Activated CD4-positive, alpha-beta T cell treated with anti-CD3 and anti-CD28 coated beads, Interleukin-2, Interleukin-4, amounts not matched to agents 100 ng/mL and 50 ng/mL, durations not matched to agents 16 hours and 8 hours (primary cell): Measurements from ENCODE around the gene ADAM19.

Experiments
- DNase-seq: peaks from one replicate; pipeline ENCODE4 v3.0.0-alpha.2; 2020; ENCODE audit warnings: low spot score

The ADAM19 gene

GRCh38 chr5:157516006-157516405, 59.6 kb downstream of the ADAM19 start:
- DNase-seq: no peak

DNA sequence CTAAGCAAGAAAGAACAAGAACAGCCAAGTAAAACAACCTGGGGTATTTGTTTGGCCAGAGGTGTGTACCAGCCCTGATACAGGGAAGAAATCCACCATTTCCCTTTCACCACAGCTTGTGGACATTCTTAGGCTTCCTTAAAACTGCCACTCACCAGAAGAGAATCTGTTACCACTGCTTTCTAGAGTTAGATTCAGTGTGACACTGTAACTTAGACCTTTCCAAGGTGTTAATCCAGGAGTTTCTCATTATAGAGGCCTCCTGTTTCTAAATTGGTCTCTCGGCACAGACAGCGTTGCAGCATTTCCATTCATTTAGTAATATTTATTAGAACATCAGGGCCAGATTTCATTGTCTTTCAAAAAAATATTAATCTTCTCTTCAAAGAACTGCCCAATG, 60.6 kb downstream of the ADAM19 start:
- no peak for DNase-seq

- DNase-seq: no peak
Measured at GRCh38 chr5:157513182-157513581, 62.4 kb downstream of the ADAM19 start.

DNA sequence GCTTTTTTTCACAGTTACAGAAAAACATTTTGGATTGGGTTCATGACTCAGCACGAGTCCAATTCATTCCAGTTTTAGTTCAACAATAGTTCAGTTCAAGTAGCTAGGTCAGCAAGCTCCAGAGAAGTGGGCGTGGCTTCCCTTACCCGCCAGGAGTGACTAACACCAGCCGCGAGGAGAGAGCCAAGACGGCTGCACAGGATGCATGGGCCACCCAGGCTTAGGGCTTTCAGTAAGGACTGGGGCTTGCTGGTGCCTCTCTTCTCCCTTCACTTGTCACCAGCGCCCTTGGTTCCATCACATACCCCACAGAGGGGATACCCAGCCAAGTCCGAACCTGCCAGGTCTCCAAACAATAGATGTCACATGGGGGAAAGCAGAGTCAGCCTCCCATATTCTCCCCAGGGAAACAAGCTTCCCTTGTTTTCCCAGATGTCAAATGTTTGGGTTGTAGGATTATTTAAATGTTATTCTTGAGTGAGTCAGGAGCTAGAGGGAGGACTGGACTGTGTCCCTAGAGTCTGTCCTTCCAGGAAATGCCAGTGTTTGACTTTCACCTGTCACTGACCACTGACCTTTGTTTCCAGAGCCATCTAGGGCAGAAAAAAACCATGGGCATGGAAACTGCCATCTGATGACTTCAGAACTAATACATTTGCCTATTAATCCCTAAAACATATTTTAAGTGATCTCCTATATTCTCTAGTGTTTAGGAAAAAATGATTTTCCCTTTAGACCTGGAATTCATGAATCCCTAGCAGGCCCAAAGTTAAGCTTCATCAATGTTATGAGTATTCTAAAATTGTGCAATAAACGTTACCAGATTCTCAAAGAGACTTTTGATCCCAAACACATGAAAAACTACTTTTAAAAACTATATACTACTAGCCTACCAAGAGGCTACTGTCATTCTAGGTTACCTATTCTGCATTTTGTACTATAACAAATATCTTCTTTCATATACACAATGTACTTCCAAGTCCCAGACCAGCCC, 63.6 kb downstream of the ADAM19 start:
- peak; percentile 63 for DNase-seq

DNA sequence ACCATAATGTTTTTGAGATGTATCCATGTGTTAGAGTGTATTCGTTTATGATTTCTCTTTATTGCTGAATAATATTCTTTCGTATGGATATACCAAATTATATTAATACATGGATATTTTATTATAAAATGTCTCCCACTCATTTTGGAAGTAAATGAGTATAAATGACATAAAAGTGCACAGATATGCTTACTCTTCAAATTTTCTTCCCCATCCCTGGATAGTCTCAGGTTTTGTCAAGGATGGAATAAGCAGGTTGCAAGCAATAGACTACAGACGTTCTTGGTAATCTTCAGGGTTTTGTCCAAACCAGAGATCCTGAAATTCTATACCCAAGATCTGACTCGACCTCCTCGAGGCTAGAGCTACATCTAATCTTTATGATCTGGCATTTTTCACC, 64.9 kb downstream of the ADAM19 start:
- DNase-seq: no peak

DNA sequence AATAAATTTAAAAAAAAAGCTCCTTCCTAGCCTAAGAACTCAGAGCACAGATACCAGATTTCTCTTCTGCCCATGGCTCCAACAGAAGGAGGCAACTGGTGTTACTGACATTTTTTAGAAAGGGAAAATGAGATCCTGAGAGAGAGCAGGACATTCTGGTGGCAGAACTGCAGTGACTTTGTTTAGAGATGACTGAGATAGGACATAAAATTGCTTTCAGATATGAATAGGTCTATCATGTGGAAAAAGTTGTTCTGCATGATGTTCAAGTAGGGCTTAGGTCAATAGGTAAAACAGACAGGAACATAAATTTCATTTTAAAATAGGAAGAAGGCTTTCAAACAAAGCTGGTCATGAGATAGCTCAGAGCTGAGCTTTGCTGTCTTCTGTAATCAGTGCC, 66.0 kb downstream of the ADAM19 start:
- DNase-seq: peak; percentile 10

- DNase-seq: no peak
Measured at GRCh38 chr5:157509093-157509492, 66.5 kb downstream of the ADAM19 start.

GRCh38 chr5:157506981-157507780, 68.4 kb downstream of the ADAM19 start:
- DNase-seq: no peak

- DNase-seq: no peak
Measured at GRCh38 chr5:157506066-157506590, 69.4 kb downstream of the ADAM19 start.

GRCh38 chr5:157505496-157505895, 70.1 kb downstream of the ADAM19 start:
- no peak for DNase-seq

DNA sequence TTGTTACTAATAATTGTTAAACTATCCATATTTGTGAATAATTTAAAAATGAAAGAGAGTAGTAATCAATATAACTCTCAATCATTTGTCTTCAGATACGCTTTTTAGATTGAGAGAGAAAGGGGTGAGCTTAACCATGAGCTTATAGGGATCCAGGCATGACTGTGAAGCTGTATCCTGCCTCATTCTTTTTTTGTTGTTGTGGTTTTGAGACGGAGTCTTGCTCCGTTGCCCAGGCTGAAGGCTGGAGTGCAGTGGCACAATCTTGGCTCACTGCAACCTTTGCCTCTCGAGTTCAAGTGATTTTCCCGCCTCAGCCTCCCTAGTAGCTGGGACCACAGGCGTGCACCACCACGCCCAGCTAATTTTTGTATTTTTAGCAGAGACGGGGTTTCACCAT, 71.5 kb downstream of the ADAM19 start:
- DNase-seq: no peak

DNA sequence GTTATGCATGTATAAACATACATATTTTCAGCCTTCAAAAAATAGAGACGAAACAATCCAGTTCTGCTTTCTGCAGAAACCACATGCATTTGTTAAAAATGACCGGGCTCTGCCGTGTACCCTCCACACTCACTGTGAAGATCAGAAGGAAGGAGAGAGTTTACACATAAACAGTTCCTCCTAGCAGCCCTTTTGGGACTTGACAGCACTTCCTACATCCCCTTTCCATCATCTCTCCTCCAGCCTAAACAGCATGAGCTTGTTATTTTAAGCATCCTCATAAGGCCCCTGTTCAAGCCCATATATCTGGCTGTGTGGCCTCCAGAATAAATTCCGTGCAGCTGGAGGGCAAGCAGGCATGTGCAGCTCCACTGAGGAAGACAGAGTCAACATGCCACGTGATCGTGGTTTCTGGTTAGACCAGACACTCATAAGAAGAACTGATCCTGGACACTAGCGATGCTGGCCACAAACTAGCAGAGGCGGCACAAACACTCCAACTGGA, 73.4 kb downstream of the ADAM19 start:
- peak; percentile 11 for DNase-seq

DNA sequence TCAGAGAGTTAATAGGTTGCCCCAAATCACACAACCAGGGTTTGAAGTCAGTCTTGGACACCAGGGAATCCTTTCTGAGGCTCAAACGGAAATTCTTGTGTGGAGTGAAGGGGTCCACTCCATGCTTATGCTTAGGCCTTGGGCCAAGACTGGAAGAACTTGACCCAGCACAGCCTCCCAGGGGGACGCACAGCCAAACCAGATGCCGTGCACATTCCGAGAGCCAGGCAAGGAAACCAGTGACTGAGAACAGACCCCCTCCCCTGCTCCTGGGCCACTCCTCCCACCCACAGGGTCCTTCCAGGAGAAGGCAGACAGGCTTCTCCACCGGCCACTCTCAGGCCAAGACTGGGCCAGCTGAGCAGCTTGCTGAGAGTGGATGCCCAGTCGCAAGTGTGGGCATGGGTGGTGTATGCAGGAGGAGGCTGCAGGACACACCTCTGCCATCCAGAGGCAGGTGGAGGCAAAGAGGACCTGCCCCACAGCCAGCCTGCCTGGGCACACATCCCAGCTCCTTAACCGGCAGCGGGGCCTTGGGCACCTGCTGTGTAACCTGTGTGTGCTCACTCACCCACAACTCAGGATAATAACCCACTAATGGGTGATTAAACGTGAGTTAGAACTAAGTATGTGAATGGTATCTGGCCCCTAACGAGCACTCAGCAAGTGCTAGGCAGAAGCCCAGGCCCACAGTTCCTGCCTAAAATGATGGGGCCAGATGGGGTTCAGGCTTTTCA, 77.5 kb downstream of the ADAM19 start:
- no peak for DNase-seq

- no peak for DNase-seq
Measured at GRCh38 chr5:157496864-157497263, 78.7 kb downstream of the ADAM19 start.

GRCh38 chr5:157494178-157494832, 81.3 kb downstream of the ADAM19 start:
- no peak for DNase-seq

- DNase-seq: no peak
Measured at GRCh38 chr5:157492886-157493285, 82.7 kb downstream of the ADAM19 start.

GRCh38 chr5:157491471-157491995, 84.0 kb downstream of the ADAM19 start:
- DNase-seq: no peak

GRCh38 chr5:157487358-157487757, 88.2 kb downstream of the ADAM19 start:
- no peak for DNase-seq

DNA sequence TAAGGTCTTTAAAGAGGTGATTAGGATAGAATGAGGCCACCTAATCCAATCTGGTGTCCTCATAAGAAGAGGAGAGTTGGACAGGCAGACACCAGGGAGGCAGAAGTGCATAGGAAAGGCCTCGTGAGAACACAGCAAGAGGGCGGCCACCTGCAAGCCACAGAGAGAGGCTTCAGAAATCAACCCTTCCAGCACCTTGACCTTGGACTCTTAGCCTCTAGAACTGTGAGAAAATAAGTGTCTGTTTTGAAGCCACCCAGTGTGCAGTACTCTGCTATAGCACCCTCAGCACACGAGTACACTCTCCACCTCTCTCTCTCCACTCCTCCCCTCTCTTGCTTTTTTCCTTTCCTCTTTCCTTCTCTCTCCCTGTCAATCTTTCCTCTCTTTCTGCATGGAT, 88.7 kb downstream of the ADAM19 start:
- no peak for DNase-seq

- DNase-seq: no peak
Measured at GRCh38 chr5:157486221-157486681, 89.3 kb downstream of the ADAM19 start.

- no peak for DNase-seq
Measured at GRCh38 chr5:157485811-157486210, 89.8 kb downstream of the ADAM19 start.
